CD4-positive, alpha-beta T cell treated with Interleukin-12 subunit alpha and Interleukin-12 subunit beta, for 1 hour (primary cell): ENCODE data around the gene TFPT.

Experiments used
- DNase-seq: peaks from one replicate; pipeline ENCODE4 v3.0.0-alpha.2; 2020

The TFPT gene, protein sequence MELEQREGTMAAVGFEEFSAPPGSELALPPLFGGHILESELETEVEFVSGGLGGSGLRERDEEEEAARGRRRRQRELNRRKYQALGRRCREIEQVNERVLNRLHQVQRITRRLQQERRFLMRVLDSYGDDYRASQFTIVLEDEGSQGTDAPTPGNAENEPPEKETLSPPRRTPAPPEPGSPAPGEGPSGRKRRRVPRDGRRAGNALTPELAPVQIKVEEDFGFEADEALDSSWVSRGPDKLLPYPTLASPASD

DNA sequence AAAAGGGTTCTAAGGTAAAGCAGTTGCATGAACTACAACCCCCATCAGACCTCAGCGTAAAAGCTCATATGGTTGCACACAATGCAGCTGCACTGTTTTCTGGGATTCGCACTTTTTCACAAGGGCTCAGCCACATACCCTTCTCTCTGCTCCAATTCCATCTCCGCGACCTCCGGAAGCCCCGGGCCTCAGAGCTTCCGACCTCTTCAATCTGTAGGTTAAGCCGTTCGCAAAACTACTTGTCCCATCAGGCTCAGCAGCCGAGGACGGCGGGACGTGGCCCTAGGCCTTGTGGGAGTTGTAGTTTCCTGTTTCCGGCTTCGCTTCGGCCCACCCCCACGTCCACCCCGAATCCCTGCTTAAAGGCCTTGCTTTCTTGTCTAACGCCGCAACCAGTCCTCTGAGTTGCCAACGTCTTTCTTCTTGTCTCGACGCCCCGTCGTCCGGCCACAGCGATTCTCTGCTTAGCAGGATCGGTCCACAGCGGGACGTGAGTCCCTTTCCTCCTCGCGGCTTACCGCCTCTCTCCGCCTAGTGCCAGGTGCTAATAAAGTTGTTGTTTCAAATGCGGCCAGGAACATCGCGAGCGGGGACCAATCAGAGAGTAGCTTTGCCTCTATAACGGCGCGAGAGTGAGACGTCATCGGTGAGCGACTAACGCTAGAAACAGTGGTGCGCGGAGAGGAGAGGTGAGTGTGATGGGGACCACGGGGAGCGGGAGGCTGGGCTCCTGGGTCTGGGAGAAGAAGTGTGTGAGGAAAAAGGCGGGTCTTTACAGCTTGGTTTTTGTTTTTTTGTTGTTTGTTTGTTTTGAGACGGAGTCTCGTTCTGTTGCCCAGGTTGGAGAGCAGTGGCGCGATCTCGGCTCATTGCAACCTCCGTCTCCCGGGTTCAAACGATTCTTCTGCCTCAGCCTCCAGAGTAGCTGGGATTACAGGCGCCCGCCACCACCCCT is at the start of gene TFPT, which contains the start of gene PRPF31:
Gene TFPT, minus strand, starts transcription at position 549 of the 955 bp plus-strand sequence. Its CDS starts 388 bp downstream, at position 161.
Gene PRPF31, plus strand, starts transcription at position 646 of the 955 bp plus-strand sequence. CDS start 2,525 bp downstream, outside the sequence.
- DNase-seq, result peak; percentile 96

DNA sequence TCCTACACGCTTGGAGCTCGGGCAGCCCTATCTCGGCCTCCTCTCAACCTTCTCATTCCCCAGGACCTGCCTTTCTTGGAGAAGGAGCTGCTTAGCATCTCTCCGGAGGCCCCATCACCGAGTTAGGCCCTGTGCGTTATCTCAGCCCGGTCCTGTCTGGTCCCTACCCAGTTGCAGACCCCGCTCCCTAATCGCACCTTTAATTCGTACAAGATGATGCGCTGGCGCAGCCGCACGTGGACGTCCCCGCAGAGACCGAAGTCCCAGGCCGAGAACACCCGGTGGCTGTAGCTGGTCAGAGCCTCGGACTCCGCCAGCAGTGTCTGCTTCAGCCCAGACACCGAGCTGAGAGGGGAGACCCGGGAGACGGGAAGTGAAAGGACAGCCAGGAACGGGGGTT is 49.8 kb upstream of the TFPT start:
- no peak for DNase-seq

DNA sequence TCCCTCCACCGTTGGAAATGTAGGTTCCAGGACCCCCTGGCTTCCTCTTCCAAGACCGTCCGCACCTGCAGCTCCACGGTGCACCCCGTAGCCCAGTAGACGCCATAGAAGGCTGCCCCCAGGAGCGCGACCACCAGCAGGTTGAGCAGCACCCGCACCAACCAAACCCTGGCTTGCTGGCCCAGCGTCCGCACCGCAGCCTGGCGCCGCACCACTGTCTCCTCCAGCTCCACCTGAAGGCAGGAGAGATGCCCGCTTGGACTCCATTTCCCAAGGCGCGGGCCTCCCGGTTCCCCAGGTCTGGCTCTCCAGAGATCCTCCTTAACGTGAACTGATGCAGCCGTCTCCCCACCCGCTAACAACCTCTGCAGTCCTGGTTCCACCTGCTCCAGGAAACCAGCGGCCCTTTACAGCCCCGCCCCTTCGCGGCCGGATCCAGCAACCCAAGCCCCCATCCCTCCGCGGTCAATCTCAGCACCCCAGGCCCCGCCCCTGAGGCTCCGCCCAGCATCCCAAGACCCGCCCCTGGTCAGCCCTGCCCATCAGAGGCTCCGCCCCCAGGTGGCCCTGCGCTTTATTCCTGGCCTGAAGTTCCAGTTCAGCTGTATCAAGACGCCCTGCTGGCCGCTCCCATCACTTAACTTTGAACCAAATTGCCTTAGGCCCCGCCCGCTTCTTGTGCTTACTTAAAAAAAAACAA is 49.1 kb upstream of the TFPT start:
- DNase-seq, result peak; percentile 78

DNA sequence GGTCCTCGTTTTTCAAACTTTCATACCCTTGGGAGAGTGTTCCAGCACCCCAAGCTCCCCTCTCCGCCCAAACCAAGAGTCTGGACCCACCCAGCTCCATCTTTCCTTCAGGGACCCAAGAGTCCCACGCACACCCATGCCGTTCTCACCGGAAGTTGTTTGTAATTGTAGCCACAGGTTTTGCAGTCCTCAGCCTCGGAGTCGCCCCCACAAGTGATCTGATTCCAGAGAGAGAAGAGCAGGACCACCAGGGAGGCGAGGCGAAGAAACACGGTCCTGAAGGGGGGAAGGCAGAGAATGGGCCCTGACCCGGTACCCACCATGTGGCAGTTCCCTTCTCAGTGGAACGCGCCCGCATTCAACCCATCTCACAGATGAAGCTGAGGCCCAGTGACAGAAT is 47.4 kb upstream of the TFPT start:
- no peak for DNase-seq

DNA sequence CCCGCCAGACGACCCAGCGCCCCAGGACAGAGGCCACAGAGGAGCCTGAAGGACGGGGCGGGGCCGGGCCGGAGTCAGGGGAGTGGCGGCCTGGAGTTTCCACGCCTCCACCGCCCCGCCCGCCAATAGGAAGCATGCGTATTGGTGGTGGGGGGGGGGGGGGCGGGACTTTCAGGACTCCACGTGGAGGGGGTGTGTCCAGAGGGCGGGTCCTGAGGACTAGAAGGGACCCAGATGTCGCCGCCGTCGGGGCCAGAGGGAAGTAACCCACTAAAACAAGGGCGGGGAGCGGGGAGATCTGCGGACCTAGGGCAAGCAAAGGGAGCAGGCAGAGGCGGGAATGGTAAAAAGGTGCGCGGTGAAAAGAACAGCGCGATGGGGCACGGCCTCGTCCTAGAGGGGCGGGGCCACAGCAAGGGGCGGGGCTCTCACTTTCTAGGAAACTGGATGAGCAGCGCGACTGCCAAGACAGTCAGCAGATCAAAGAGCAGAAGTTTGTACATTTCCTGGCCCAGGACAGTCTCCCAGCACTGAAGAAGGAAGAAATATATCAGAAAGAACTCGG is 46.9 kb upstream of the TFPT start:
- peak; percentile 81 for DNase-seq

DNA sequence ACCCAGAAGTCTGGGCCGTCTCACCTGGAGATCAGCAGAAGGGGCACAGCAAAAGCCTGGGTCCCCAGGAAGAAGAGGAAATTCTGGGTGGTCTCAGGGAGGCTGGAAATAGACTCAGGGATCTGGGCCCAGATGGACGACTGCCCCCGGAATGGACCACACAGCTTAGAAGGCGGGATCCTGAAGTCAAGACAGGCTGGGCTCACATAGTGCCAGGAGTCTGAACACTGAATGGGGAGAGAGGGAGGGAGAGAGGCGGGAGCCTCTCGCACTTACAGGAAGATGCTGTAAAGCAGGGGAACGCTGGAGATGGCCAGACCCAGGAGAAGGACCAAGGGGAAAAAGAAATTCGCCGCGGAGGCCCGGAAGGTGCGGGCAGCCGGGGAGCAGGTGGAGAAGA is 45.4 kb upstream of the TFPT start:
- no peak for DNase-seq

DNA sequence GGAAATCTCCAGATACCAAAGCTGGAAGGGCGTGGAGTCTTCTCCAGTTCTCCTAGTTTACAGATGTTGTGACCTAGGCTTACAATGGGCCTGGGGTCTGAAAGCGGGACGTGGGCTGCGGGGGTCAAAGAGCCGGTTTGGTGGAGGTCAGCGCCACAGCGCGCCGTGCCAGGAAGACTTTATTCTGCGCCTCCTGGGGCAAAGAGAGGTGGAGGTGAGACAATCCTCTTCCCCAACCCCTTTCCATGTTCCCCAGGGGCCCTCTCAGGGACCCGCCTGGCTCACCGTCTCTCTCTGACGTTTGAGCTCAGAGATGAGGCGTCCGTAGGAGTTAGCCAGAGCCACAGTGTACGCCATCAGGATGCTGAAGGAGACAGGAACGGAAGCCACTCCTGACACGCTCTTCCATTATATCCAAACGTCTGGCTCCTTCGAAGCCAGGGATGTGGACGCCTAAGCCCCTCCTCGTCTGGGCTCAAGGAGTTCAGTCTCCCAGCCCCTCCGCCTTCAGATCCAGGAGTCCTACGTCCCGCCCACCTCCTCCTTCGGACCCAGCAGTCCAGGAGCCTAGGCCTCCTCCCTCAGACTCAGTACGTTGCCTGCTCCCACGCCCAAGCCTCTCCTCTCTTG is 44.8 kb upstream of the TFPT start:
- DNase-seq, result no peak

DNA sequence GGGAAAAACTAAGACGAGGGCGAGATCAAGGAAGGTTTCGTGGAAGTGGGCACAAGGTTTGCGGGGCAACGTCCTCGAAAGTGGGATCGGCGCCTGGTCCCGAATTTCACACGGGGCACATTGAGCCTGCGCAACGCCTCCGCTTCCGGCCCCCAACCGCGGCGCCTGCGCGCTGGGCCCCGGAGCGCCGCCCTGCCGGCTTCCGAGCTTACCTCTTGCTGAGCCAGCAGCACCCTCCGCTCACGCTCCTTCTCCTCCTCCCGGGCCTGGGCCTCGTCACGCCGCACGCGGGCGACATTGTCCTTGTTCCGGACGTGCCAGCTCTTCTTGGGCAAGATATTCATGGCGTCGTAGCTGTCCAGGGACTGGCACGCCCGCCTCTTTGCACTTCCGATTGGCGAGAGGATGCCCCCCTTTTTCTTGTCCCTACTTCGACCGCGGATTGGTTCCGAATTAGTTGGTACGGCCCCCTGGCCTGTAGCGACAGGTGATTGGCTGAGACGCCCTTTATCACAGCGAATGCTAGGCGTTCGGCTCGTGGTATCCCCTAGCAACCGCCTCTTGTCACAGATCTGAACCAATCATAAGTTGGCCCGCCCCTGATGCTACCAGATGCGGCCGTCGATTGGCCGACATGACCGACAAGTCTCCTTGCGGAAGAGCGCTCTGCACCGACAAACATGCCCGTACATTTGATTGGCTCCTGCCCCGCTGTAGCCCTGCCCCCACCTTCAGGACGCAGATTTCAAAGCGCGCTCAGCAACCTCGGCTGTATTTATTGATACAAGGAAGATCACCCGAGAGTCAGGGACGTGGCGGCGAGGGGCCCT is 44.1 kb upstream of the TFPT start, which contains the start of gene LENG1:
Gene LENG1, minus strand, starts transcription at position 370 of the 830 bp plus-strand sequence. Its CDS starts 26 bp downstream, at position 344.
- peak; percentile 100 for DNase-seq

DNA sequence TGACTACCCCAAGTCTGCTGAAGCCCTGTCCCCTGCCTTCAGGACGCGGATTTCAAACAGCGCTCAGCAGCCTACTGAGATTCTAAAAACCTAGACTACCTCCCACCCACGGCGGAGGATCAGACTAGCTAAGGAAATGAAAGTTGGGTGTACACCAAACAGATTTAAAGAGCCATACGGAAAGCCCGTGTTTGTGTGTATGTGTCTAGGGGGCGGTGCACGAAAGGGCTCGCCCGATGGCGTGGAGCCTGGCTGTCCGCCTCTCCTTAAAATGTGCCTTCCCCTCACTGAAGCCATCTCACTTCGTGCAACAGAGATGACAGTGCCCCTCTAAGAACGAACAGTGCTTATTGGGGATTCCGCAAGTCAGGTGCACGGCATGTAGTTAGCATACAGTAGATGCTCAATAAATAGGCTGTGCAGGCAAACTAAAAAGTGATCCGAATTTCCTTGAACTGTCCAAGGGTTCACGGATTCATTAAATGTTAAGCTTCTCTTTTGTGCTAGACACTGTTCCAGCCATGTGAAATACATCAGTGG is 43.4 kb upstream of the TFPT start:
- peak; percentile 38 for DNase-seq

DNA sequence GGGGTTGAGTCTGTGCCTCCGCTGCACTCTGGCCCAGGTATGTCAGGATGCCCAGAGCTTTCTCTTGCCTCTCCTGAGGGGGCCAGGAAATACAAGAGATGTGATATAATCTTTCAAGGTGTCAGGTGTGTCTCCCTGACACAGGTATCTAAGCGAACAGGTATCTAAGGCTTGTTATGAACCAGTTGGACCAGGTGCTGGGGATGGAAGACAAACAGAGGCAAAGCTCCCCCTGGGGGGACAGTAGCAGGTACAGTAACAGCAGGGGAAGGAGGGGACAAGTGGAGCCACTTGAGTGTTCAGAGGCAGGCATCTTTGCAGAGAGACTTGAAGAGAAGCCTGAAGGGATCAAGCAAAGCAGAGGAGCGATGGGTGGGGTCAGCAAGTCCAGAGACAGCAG is 41.5 kb upstream of the TFPT start:
- no peak for DNase-seq

DNA sequence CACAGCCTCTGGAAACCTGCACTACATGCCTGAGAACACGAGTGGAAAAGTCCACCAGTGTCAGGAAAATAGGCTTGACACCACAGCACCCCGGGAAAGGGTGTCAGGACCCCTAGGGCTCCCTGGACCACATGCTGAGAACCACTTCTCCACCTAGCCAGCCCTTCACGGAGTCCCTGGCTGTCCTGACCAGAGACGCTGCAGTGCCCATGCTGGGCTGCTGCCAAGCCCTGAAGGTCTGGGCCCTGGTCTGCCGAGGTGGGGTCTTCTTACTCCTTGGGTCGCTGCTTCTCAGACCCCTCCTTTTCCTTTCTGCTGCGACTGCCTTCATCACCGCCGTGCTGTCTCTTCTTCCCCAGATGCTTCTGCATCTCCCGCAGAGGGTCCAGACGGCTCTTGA is 41.0 kb upstream of the TFPT start:
- no peak for DNase-seq

DNA sequence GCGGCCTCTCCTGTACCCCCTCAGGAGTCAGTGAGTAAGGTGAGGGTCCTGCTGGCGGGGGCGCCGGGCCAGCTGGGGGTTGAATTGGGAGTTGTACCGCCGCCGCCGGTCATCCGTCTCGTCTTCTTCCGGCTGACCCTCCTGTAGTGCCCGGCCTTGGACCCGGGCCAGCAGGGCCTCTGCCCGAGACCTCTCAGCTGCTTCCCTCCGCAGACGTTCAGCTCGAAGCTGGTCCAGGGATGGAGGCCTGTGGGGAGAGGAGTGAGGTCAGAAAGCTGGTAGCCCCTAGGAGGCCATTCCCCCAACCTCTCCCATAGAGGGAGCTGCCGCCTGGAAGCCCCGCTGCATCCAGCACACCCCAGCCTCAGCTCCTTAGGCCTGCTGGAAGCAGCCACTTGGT is 40.2 kb upstream of the TFPT start:
- no peak for DNase-seq

DNA sequence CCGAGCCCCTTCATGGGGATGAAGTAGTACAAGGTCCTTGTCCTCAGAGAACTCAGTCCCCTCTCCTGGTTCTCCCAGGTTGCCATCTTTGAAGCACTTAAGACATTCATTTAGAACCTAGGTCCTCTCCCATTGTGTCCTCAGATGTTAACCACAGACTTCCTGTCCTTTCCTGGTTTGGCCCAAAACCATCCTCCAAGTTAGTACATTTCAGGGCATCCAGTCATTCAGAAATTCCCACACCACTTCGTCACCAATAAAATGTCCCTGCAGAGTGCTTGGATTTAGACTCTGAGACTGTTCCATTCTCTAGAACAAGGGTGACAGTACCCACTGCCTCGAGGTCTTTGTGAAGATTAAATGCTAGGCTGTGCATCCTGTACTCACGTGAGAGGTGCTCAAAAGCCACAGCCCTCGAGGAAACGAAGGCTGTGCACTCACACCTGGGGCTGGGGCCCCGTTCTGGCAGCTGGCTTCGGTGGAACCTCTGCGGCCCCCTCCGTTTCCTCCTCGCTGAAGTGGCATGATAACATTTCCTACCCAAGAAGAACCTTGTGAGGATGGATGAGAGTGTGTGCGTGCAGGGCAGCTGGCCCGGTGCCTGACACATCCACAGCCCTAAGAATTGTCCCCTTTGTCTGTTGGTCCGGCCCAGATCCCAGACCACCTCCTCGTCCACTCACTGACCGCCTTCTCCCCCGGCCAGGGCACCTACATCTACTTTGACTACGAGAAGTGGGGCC is 39.3 kb upstream of the TFPT start:
- peak; percentile 39 for DNase-seq

DNA sequence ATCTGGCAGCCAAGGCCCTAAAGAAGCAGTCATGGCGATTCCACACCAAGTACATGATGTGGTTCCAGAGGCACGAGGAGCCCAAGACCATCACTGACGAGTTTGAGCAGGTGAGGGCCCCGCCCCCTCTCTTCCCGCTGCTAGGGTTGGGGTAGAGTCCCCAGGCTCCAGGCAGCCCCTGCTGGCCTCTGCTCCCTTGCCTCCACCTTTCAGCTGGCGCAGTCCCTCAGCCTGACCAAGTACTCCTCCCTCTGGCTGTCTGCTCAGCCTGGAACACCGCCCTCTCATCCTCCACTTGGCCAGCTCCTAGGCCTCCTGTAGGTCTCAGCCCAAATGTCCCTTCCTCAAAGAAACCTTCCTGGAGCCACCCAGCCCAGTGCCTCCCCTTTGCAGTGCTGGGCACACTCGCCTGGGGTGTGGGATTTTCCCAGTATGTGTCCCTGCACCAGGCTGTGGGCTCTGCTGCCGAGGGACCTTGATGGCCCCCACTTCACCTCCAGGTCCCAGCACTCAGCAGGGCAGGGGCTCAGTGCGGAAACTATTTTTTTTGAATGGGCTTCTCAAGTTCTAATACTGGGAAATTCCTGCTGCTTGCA is 38.4 kb upstream of the TFPT start:
- DNase-seq, result no peak

DNA sequence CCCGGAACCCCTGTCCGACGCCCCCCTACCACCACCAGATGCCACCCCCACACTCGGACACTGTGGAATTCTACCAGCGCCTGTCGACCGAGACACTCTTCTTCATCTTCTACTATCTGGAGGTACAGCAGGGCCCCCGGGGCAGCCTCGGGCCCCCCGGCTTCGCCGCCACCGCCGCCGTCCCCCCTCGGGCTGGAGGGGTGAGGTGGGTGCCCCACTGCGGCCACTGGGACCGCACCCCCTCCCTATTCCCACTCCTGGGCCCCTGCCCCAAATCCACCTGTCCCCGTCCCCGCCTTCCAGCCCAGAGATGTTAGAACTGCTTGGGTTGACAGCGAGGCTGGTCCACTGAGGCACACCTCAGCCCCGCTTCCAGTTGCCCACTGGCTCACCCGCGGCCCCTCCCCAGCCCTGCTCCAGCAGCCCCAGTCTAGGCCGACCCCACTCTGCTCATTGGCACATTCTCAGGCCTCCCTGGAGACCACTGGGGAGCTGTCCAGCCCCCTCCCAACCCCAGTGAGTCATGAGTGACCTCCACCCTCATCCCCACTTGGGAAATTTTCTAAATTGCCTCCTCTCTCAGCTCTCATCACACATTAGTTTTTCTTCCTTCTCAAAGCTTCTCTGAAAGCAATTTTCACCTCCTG is 37.5 kb upstream of the TFPT start:
- DNase-seq, result no peak

DNA sequence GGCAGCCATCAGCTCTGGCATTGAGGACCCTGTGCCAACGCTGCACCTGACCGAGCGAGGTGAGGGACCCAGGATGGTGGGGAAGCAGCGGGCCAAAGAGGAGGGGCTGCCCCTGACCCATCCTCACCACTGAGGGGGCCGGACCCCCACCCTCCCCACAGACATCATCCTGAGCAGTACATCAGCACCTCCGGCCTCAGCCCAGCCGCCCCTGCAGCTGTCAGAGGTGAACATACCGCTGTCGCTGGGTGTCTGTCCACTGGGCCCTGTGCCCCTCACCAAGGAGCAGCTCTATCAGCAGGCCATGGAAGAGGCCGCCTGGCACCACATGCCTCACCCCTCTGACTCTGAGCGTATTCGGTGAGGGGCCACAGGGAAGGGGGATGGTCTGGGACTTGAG is 36.8 kb upstream of the TFPT start:
- DNase-seq, result no peak

DNA sequence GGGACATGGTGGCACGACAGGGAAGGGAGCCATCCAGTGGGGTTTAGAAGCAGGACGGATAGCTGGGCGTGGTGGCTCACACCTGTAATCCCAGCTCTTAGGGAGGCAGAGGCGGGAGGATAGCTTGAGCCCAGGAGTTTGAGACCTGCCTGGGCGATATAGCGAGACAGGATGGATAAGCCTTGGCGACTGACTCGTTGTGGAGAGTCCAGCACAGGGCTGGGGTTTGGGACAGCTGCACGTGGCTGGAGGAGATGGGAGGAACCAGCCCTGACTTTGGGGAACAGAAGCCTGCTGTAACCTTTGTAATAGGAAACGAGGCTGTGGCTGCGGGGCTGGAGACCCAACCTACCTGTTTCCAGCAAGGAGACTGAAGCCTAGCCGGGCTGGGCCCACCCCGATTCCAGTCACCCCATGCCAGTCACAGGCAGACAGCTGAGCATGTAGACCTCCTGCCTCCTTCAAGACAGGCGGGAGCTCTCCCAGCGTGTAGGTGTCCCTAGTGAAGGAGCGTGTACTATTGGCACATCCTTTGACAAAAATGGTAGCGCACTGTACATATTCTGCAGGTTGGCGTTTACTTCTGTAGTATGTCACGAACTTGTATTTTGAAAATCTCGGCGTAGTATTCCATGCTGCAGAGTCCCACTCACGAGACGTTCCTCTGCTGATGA is 36.0 kb upstream of the TFPT start:
- DNase-seq, result no peak

DNA sequence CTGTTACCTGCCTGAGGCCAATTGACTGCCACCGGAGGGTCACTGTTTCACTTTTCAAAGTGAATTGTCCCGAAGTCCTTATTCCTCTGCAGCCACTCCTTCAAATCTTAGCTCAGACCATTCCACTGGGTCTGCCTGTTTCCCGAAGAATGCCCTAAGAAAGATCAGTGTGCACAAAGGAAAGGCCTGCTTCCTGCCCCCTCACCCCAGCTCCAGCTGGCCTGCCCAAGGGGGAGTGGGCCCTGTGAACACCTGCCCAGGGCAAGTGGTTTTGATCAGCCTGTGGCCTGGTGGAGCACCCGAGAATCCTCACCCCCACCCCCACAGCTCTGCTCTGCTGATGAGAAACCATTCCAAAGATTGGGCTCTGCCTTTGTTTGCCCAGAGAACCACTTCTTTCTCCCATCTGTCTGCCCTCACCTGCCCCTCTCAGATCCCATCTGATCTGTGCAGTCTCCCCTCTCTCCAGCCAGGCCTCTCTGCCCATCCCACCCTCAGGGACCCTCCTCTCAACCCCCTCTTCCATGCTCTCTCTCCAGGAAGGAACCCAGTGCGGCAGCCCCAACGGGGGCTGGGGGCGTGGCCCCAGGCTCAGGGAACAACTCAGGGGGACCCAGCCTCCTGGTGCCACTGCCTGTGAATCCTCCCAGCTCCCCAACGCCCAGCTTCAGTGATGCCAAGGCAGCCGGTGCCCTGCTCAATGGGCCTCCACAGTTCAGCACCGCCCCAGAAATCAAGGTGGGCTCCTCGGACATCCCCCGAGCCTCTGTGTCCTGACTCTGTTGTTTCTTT is 33.8 kb upstream of the TFPT start:
- DNase-seq, result no peak
